ENCODE measurements around the gene CYP46A1. TPM values are rescaled to one million over a fixed set of nuclear protein-coding genes. Genes with fewer than 3 reads are reported as not detected.

CYP46A1 gene
- total RNA-seq, 1 experiment from 2014 or later, result 0.59 TPM

- H3K36me3 Mint-ChIP-seq (ENCODE audit: insufficient read depth in 1 of 3, low read depth in 3 of 3), result no peaks in the 10 kb centered on the region
- Histone ChIP-seq H2BK15ac (ENCODE audit: low read depth, low read length) (no peak overlapping the region), H4K8ac (replicated peaks; ENCODE audit: insufficient read length, low read depth, low read length) (no peak overlapping the region), H3K79me2 (ENCODE audit: insufficient read depth, low read length) (no peaks in the 10 kb centered on the region), H3K23ac (ENCODE audit: insufficient read length, low read depth, low read length) (no peak overlapping the region), H3K27me3 (ENCODE audit: insufficient read depth, low read length) (no peaks in the 10 kb centered on the region), H3K79me1 (ENCODE audit: insufficient read depth, low read depth, low read length, poor library complexity, severe bottlenecking) (no peaks in the 10 kb centered on the region), H2BK12ac (ENCODE audit: insufficient read length, low read depth, low read length) (no peak overlapping the region), H3T11ph (ENCODE audit: low read length) (no peak overlapping the region), H3K18ac (ENCODE audit: insufficient read length, low read depth, low read length) (no peak overlapping the region), H3K9ac (ENCODE audit: extremely low read depth, insufficient read length, low read length) (no peak overlapping the region), H2BK5ac (ENCODE audit: insufficient read length, low read length) (no peak overlapping the region), H3K4me2 (ENCODE audit: insufficient read depth, insufficient read length, low read length) (no peak overlapping the region), H4K91ac (ENCODE audit: insufficient read length, low read depth, low read length) (no peak overlapping the region), H2AFZ (ENCODE audit: low read length) (no peak overlapping the region), H3K23me2 (ENCODE audit: insufficient read length, low read depth, low read length, poor library complexity, severe bottlenecking) (no peaks in the 10 kb centered on the region), H3K9me3 (ENCODE audit: control insufficient read depth, low read depth, low read length) (no peaks in the 10 kb centered on the region), H3K27ac (ENCODE audit: insufficient read length, low read depth, low read length) (no peak overlapping the region), H3K4me1 (ENCODE audit: insufficient read depth, low read length) (peaks cover 7% of the 10 kb centered on the region; the same call in 1 of the 2 replicates), H3K14ac (ENCODE audit: insufficient read depth, low read length) (no peak overlapping the region), H2AK5ac (ENCODE audit: insufficient read length, low read length) (no peak overlapping the region), H4K5ac (ENCODE audit: insufficient read length, low read depth, low read length) (no peak overlapping the region), H3K56ac (ENCODE audit: insufficient read length, low read depth, low read length) (no peak overlapping the region), H4K20me1 (ENCODE audit: control insufficient read depth, insufficient read depth, insufficient read length) (no peaks in the 10 kb centered on the region), H3K4ac (ENCODE audit: low read depth, low read length) (no peak overlapping the region), H2BK20ac (ENCODE audit: low read depth, low read length, poor library complexity, severe bottlenecking) (no peak overlapping the region), H2BK120ac (ENCODE audit: low read depth, low read length, poor library complexity, severe bottlenecking) (no peak overlapping the region)
- H3K4me3 Mint-ChIP-seq, result no peak overlapping the region
- no peak overlapping the region for H3K27ac Mint-ChIP-seq
- no CpG with 5 or more reads among the region's 8 CpGs for WGBS (ENCODE audit: extremely low coverage, insufficient read length, low lambda C conversion rate)
- peaks cover 16% of the 10 kb centered on the region for H3K27me3 Mint-ChIP-seq (ENCODE audit: low read depth)
- TF ChIP-seq CTCF (conservative IDR thresholded peaks at IDR 0.05), result no peak
- no peak for DNase-seq
- H3K9me3 Mint-ChIP-seq, result no peaks in the 10 kb centered on the region
- H3K4me1 Mint-ChIP-seq, result peaks cover 26 to 30% of the 10 kb centered on the region in 2 experiments
Measured at GRCh38 chr14:99755068-99755405, 70.9 kb downstream of the CYP46A1 start.

Measured in H9 (cell line).